SKM-1 (cell line): ENCODE measurements around the gene DPM2.
A peak's percentile ranks its signal among the peaks of the same experiment; 100 is the strongest.

Experiments used
- DNase-seq: peaks from one replicate; lab custom pipeline; 2025; ENCODE audit not compliant: unreplicated experiment; lab: John Stamatoyannopoulos, UW

The DPM2 gene, protein sequence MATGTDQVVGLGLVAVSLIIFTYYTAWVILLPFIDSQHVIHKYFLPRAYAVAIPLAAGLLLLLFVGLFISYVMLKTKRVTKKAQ

GRCh38 chr9:127937388-127938297 is at the start of gene DPM2:
Gene DPM2 (minus strand): TSS chr9:127937854. CDS start chr9:127937820, 34 bp downstream.
- peak; percentile 80 for DNase-seq

GRCh38 chr9:127987103-127987614 is 49.5 kb upstream of the DPM2 start:
- DNase-seq, result no peak

DNA sequence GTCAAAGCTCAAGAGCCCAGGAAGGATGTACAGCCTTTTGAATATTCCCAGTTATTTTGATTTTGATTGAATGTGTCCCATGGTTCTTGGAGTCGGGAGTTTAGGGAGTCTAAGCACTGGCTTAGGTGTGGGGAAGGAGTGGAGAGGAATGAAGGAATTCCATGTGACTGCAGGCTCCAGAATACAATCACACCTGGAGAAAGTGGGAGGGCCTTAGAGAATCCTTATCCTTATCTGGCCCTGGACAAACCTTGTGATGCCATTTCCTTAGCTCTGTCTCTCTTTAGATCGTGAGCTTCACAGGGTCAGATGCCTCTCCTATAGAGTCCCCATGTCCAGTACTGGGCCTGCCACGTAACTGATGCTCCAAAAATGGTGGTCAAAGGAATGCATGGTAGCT is 47.4 kb upstream of the DPM2 start:
- no peak for DNase-seq

- no peak for DNase-seq
Measured at GRCh38 chr9:127983847-127984289, 46.2 kb upstream of the DPM2 start.

DNA sequence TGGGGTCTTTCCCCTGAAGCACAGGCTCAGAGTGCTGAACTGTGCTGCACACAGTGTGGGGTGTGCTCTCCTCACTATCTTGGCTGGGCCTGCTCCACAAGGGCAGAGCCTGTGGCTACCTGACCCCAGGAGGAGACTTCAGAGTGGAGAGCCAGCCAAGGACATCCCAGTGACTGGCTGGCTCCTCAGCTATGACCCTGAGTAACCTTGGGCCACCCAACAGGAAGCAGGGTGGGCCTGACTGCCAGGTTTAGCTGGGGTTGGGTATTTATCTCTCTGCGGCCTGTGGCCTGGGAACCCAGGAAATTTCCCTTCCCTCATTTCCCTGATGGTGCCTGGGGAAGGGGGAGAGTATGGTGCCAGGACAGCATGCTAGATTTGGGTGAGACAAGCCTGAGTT is 45.3 kb upstream of the DPM2 start:
- no peak for DNase-seq

DNA sequence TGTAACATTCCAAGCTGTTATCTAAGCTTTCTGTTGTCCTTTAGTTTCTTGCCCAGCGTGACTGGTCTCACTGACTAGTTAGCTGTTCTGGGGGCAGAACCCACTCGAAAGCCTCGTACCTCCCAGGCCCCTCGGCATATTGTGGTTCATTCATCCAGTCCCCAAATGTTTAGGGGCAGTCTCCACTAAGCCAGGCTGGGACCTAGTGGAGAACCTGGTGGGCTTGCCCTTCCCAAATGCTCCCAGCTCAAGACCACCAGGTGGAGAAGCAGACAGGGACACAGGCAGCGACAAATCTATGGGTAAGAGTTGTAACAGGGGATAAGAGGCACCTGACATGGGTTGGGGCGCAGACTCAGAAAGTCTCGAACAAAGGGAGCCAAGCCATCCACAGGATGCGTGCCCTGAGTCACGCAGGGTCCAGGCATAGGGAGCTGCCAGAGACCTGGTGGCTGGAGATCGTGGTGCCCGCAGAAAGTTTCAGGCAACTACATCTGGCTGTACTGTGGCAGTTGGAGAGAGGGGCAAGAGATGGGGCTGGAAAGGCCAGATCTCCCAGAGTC is 44.0 kb upstream of the DPM2 start:
- DNase-seq, result no peak

DNA sequence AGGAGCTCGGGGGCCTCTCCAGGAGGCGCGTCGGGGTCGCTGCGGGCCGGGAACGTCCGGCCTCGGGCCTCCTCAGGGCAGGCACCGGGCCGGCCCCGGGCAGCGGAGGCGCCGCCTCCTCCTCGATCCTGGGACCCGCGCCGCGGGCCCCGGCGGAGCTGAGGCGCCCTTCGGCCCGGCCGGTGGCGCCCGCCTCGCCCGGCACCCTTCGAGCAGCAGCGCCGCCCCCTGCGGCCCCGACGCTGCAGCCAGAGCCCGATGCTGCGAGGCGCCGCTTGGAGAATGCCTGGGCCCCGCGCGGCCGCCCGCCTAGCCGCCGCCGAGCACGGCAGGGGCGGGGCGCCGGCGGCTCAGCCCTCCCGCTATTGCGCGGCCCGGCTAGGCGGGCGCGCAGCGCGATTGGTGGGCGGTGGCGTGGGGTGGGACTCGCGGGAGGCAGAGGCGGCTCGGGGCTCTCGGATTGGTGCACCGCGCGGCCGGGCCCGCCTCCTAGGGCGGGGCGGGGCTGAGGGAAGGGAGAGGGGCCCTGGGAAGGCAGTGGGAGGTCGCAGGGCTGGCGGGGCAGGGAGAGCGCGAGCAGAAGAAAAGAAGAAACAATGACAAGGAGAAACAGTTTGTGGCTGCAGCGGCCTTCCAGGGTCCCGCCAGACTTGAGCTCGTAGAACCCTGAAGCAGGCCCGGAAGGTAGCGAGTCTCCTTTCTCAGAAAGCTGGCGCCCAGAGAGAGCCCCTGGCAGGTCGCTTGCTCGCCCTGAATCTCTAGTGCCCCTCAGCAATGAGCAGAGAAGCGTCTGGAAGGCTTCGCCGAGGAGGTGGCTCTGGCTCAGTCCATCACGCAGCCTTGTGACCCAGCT is 43.3 kb upstream of the DPM2 start, which contains the start of gene EEIG1:
TSS of gene EEIG1 (minus strand) at position 284 of the 853 bp plus-strand sequence. CDS start 852 bp downstream, outside the sequence.
- peak; percentile 69 for DNase-seq

GRCh38 chr9:127980060-127980705 is 42.5 kb upstream of the DPM2 start:
- no peak for DNase-seq

DNA sequence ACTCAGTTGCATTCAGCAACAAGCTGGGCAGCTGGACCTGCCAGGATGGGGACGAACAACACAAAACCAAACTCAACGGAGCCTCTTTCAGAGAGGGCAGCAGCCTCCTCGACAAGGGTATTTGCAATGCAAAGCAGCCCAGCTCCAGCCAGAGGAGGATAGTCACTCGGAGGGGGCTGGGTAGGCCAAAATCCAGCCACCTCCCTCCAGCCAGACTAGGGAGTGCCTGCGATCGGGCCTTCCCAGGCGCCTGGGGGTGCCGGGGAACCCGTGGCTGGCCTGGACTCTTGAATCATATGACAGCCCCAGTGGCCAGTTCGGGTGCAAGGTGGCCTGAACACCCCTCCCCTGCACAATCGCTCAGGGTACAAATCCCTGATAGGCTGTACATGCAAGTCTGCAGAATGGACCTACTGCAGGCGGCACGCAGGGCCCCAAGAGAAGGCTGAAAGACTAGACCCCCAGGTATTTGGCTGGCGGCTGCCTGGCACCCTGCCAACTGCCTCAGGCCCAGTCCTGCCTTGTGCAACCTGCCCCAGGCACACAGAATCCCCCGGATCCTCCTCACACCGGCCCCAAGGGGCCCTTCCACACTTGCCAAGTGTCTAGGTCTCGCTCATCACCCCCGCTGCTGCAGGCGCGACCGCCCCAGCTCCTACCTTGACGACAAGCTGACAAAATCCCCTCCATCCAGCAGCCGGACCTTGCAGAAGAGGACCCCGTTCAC is 41.8 kb upstream of the DPM2 start:
- no peak for DNase-seq

GRCh38 chr9:127979015-127979332 is 41.3 kb upstream of the DPM2 start:
- DNase-seq, result no peak

DNA sequence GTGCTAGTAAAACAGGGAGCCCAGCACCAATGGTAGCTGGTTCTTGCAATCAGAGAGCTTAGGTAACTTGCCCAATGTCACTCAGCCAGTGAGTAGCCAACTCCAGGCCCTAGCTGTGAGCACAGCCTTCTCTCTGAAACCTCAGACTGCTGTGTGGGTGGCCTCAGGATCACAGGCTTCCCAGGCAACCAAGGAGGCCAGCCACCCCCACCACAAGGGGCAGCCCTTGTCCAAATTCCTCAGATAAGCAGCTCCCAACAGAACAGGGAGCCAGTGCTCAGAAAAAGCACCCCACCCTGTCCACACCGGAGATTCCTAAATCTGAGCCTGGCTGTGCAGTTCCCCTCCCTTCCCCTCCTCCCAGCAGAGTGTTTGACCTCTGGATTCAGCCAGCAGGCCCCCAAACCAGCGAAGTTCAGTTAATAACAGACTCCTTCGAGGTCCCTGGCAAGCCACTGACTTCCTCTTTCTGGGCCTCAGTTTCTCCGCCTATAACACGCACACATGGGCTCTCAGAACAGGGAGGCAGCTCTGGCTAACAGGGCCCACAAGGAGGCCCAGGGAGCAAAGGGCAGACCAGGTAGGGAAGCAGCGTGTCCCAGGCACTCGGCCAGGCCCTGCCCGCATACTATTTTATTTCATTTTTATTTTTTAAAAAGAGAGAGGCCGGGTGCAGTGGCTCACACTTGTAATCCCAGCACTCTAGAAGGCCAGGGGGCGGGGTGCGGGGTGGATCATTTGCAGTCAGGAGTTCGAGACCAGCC is 40.4 kb upstream of the DPM2 start:
- no peak for DNase-seq

DNA sequence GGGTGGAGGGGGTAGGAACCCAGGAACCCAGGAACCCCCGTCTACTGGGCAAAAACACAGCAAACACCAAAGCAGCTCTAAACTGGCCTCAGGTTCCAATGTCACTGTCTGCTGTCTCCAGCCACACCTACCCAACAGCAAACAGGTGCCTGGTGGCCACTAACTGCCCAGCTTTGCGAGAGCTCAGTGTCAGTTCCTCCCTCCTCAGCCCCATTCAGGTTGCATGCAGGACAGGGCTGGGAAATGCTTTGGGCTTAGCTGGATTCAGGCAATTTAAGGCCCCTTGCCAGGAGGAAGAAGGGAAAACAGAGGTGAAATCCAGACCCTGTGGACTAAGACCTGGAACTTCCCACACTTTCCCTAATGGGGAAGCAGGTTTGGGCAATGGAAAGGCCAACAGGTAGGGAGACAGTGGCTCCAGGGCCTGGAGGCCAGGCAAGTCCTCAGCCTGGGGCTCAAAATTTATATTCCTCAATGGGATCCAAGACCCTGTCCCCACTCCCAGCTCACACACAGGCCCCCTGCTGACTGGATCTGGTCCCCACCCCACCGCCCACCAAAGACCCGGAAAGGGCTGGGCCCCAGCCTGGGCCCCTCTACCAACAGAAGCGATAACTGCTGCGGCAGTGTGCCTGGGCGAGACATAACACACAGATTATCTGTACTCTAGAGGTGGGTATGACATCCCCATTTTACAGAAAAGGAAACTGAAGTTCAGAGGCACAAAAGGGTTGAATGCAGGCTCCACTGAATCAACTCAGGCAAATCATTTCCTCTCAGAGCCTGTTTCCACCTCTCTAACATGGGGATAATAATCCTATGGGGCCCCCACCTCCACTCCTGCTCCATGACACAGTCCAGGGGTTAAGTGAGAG is 39.6 kb upstream of the DPM2 start:
- no peak for DNase-seq

GRCh38 chr9:127976498-127976897 is 38.8 kb upstream of the DPM2 start:
- no peak for DNase-seq

DNA sequence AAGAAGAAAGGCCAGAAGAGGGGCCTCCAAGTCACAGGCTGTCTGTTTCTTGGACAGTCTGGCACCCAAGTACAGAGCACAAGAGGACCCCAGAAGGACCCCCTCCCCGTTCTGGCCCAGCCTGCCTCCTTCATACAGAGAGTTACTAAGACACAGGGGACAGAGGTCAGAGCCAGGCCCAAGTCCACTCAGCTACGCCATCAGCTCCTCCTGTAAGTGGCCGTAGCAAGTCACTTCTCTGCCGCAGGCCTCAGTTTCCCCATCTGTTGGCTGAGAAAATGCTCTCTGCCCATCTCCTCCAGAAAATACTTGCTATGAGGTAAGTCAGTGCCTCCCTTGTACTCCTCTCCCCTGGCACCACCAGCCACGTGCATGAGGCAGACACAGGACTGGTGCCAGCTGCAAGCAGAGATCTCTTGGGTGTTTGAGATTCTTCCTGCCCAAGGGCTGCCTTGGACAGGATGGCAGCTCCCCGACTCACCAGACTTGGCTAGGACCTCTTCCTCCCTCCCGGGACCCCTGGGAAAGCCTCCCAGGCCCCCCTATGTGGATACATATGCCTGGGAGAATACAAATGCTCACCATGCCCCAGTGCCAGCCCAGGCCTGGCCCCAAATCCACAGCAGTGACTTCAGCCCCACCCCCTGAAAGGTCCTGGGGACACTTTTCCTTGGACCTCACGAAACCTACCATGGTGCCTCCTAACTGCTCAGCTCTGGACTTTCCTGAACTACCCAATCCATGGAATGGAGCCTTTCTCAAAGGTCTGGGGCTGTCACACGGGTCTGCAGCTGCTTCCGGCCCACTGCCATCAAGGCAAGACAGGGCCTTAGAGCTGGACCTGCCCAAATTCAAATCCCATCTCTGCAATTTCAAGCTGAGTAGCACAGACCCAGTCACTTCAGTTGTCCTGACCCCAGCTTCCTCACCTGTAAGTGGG is 38.0 kb upstream of the DPM2 start:
- DNase-seq, result no peak

- DNase-seq, result no peak
Measured at GRCh38 chr9:127974769-127975261, 37.2 kb upstream of the DPM2 start.

DNA sequence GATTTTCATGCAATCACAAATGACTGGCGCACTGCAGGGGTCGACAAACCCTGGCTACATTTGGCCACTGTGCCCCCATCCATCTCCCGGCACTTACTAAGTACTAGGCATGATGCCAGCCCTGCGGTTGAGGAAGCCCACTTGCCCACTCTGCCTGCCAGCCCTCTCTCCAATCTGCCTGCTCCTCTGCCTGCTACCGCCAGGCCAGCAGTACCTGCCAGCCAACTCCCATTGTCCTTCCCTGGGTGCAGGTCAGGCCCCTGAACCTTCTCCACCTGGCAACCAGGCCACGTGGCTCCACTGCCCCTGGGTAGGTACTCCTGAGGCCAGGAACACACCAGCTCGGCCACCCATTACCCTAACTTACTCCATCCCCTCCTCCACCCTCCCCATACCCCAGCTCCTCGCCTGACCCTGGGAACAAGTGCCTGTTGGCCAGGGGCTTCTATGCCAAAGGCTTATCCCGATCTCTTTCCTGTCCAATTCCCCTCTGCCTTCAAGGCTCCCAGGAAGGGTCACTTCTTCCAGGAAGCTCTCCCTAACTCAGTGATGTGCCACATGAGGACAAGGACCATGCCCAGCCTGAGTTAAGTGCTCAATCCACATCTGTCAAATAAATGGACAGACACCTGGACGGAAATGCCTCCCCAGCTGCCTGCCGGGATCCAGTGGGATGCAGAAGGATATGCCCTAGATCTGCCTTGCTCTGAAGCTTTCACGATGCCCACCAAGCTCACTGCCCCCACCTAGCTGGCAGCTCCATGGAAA is 36.5 kb upstream of the DPM2 start:
- DNase-seq, result no peak
